Coronary artery (tissue), 2 donors: Measurements from ENCODE around the gene CDKL4.

Source experiments
- DNase-seq: peaks from one replicate; pipeline ENCODE4 v3.0.0-alpha.2; 2017; ENCODE audit warnings: low spot score
- H3K27ac ChIP-seq, 2 donors: fragments of 200-600 bp; sonication (generic); one replicate each; pipeline ENCODE4 v1.5.1; 2016 to 2019
- H3K4me3 ChIP-seq: fragments of 200-600 bp; sonication (generic); 2 replicates; pipeline ENCODE4 v1.5.1; 2016; ENCODE audit warnings: mild to moderate bottlenecking, moderate library complexity
- CTCF ChIP-seq: fragments of 200-600 bp; sonication (generic); IDR thresholded peaks from one replicate; pipeline ENCODE4 v1.5.1; 2019; ENCODE audit warnings: antibody characterized with exemption

Gene CDKL4

GRCh38 chr2:39266916-39267434 lies 23.2 kb upstream of the CDKL4 start:
- no peak for DNase-seq
- H3K4me3 ChIP-seq: no peak overlapping the region
- TF ChIP-seq CTCF: no peak
- no peak overlapping the region for H3K27ac ChIP-seq

GRCh38 chr2:39266139-39266805 lies 22.5 kb upstream of the CDKL4 start:
- no peak for DNase-seq
- TF ChIP-seq CTCF: no peak
- no peak overlapping the region for H3K27ac ChIP-seq
- H3K4me3 ChIP-seq: no peak overlapping the region

GRCh38 chr2:39265315-39265714 lies 21.5 kb upstream of the CDKL4 start:
- no peak overlapping the region for H3K27ac ChIP-seq
- DNase-seq: no peak
- TF ChIP-seq CTCF: no peak
- no peak overlapping the region for H3K4me3 ChIP-seq

GRCh38 chr2:39264733-39265132 lies 21.0 kb upstream of the CDKL4 start:
- Histone ChIP-seq H3K27ac (no peak overlapping the region), H3K4me3 (no peak overlapping the region)
- DNase-seq: no peak
- TF ChIP-seq CTCF: no peak

GRCh38 chr2:39260087-39260486 lies 16.3 kb upstream of the CDKL4 start:
- no peak overlapping the region for H3K4me3 ChIP-seq
- no peak for TF ChIP-seq CTCF
- DNase-seq: no peak
- H3K27ac ChIP-seq: no peak overlapping the region

- Histone ChIP-seq H3K4me3 (no peak overlapping the region), H3K27ac (no peak overlapping the region)
- no peak for TF ChIP-seq CTCF
- DNase-seq: no peak
Measured at GRCh38 chr2:39256040-39256439, 12.3 kb upstream of the CDKL4 start.

- no peak overlapping the region for H3K27ac ChIP-seq
- TF ChIP-seq CTCF: no peak
- no peak overlapping the region for H3K4me3 ChIP-seq
- DNase-seq: no peak
Measured at GRCh38 chr2:39252888-39253518, 9.2 kb upstream of the CDKL4 start.
